ENCODE data around the gene PADI2.

- TF ChIP-seq EP300 (IDR thresholded peaks at IDR 0.05) (no peak), CTCF (IDR thresholded peaks at IDR 0.05) (no peak), POLR2AphosphoS5 (IDR thresholded peaks at IDR 0.05) (no peak), POLR2A (IDR thresholded peaks at IDR 0.05) (no peak)
These were observed 25.3 kb downstream of the PADI2 start for GRCh38 chr1:17093822-17094393.
